ENCODE measurements around the gene ALDOB. TPM values are rescaled to one million over a fixed set of nuclear protein-coding genes. Genes with fewer than 3 reads are reported as not detected.

The ALDOB gene
- not detected in 2 replicates for total RNA-seq

GRCh38 chr9:101435601-101436079, at the start of gene ALDOB:
Gene ALDOB, minus strand, starts transcription at chr9:101435774. Its CDS starts 4,887 bp downstream, at chr9:101430887.

DNA sequence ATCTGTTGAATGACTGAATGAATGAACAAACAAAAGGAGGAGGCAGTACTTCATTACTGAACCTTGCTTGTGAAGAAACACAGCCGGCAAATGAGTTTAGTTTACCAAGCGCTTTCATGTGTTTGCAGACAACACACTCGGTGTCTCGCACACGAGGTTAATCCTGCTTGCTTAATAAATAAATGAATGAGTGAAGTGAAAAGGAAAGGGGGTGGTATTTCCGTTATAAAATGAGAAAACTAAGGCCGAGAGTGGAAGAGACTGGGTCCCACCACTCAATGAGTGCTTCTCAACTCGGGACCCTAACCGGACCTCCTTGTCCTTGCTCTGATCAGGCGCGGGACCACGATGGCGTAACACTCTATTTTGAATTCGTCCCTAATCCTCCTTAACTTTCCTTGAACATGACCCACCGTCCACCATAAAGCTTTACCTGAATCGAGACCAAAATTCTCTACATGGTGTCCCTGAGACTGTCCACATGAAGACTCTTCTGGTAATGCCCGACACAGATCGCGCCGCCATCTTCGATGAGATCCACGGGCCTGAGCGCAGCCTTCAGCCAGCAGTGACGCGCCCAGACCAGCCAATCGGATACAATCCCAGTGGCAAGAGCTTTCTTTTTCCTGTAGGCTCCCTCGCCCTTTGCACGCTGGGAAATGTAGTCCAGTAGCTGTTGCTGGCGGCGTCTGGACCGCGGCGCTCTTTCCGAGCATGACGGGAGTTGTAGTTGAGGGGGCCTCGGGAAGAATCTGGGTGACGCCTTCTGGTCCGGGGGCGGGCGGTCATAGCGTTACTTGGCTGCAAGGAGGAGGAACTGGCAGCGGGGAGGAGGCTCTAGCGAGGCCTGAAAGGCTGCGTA, 37.3 kb downstream of the ALDOB start, which contains the start of the genes MRPL50 and ZNF189:
Gene MRPL50 (minus strand): TSS at position 551 of the 862 bp plus-strand sequence. CDS start 26 bp downstream, at position 525.
Gene ZNF189 (plus strand): TSS at position 784 of the 862 bp plus-strand sequence. CDS start 306 bp downstream, outside the sequence.

DNA sequence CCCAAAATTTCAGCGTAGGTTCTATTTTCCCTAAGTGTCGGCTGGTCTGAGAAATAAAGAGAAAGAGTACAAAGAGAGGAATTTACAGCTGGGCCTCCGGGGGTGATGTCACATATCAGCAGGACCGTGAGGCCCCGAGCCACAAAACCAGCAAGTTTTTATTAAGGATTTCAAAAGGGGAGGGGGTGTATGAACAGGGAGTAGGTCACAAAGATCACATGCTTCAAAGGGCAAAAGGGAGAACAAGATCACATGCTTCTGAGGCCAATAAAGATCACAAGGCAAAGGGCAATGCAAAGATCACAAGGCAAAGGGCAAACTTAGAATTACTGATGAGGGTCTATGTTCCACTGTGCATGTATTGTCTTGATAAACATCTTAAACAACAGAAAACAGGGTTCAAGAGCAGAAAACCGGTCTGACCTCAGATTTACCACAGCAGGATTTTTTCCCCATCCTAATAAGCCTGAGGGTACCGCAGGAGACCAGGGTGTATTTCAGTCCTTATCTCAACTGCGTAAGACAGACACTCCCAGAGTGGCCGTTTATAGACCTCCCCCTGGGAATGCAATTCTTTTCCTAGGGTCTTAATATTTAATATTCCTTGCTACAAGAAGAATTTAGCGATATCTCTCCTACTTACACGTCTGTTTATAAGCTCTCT, 50.6 kb downstream of the ALDOB start, which contains the start of gene BAAT:
Gene BAAT (minus strand): TSS at position 134 of the 664 bp plus-strand sequence. CDS start 13,602 bp downstream, outside the sequence.

Other genes starting within 250 kb of the ALDOB start
- under 0.01 and 0.19 TPM in 2 replicates for gene BAAT, start 50.8 kb downstream of the ALDOB start, total RNA-seq
- gene MRPL50, start 37.2 kb downstream of the ALDOB start, total RNA-seq, result 12.7 and 15.3 TPM in 2 replicates
- gene ZNF189, start 36.9 kb downstream of the ALDOB start, total RNA-seq, result 15.7 and 20.9 TPM in 2 replicates
- 31.9 and 32.6 TPM in 2 replicates for gene RNF20, start 98.1 kb upstream of the ALDOB start, total RNA-seq
- not detected in 2 replicates for gene PPP3R2, start 159.2 kb upstream of the ALDOB start, total RNA-seq